ENCODE results near the gene SPATA25.

- TF ChIP-seq CTCF (IDR thresholded peaks at IDR 0.05; ENCODE audit: poor library complexity) (no peak), EZH2 (IDR thresholded peaks at IDR 0.05; ENCODE audit: borderline replicate concordance) (no peak)
Observed at GRCh38 chr20:45882469-45883099, 4.8 kb downstream of the SPATA25 start.
